Measurements from ENCODE around the gene TMUB2. TPM values are rescaled to one million over a fixed set of nuclear protein-coding genes. Genes with fewer than 3 reads are reported as not detected.

TMUB2 gene
- total and polyA plus RNA-seq, 9 donors = 33.6 to 53.2 (median 43.2) TPM

DNA sequence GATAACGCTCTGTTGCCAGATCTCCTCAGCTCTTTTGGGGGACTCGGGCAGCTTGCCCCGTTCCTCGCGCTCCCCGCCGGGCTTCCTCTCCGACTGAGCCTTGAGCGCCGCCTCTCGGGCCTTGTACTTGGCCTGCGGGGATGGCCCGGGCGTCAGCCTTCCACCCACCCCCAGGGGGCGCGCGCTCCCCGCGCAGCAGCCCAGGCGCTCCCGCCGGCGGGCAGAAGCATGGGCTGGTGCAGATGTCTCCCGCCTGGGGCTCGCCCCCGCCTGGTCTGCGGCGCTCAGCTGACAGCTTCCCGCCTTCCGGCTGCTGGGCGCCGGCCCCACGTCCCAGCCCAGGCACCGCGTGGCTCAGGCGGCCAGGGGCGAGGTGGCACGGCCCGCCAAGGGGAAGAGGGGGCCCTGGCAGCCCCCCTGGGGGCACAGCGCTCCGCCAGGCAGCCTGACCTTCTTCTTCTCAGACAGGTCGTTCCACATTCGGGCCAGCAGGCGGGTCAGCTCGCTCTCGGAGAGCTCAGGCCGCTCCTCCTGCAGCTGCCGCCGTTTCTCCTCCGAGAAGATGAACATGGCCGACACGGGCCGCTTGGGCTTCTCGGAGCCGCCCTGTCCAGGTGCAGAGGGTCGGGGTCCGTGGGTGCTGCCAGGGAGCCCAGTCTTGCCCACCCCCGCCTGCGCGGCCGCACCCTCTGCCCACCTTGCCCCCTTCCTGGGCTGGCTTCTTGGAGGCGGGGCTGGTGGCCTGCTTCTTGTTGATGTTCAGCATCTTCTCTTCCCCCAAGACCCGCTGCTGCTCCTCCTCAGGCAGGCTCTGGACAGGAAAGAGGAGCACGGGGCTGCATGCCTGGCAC, 23.8 kb downstream of the TMUB2 start:
- Histone ChIP-seq H3K27ac (ENCODE audit: low read length) (peak overlapping the region; percentile 62), H3K4me3 (ENCODE audit: low read length) (no peak overlapping the region), H3K9me3 (replicated peaks; ENCODE audit: control insufficient read depth, low read depth, low read length) (no peaks in the 10 kb centered on the region), H3K36me3 (ENCODE audit: control insufficient read depth, insufficient read depth, low read length) (peaks cover 84% of the 10 kb centered on the region), H3K27me3 (ENCODE audit: control insufficient read depth, insufficient read depth, low read length) (no peaks in the 10 kb centered on the region), H3K4me1 (ENCODE audit: control insufficient read depth, insufficient read depth, low read length) (peaks cover 28% of the 10 kb centered on the region)
- 24% methylated on average over 58 of the region's 64 CpGs for WGBS (ENCODE audit: insufficient coverage)
- DNase-seq = peak; percentile 90

DNA sequence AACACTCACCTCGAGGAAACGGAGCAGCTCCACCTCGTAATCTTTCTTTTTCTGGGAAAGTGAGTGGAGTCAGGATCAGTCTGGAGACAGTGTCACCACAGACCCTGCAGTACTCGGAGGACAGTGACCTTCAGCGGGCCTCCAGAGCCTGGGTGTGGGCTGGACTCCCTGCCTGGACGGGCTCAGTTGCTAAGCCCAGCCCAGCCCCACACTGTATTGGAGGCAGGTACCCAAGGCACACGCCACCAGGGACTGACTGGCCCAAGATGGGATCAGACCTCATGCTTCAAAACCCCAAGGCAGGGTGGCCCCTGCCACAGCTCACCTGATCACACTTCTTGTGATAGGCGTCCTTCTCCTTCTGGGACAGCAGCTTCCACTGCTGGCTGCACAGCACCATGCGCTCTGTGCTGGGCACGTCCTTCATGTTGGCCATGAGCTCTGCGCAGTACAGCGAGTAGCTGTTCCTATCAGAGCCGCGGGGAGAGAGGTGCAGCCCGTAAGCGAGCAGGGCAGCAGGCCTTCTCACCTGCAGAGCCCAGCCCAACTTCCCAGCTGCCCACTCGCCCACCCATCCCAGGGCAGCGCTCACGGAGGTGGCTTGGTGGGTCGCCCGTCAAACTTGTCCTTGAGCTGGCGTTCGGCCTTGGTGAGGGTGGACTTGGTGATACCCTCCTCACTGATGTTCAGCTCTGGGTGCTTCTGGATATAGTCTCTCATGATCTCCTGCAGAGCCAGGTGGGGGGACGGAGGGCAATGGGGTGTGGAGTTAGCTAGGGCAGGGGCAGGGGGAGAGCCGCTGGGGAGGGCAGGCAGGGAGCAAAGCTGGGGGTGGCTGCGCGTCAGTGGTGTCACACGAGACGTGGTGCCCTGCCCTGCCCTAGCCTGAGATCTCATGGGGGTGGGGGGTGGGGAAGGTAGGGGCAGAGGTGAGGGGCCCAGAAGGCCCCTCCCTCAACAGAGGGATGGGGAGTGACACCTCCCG, 24.8 kb downstream of the TMUB2 start:
- DNase-seq = no peak
- no peaks in the 10 kb centered on the region for H3K27me3 ChIP-seq (ENCODE audit: control insufficient read depth, insufficient read depth, low read length)
- H3K4me1 ChIP-seq (ENCODE audit: control insufficient read depth, insufficient read depth, low read length) = peaks cover 28% of the 10 kb centered on the region
- no peaks in the 10 kb centered on the region for H3K9me3 ChIP-seq (replicated peaks; ENCODE audit: control insufficient read depth, low read depth, low read length)
- no peak overlapping the region for H3K4me3 ChIP-seq (ENCODE audit: low read length)
- peaks cover 93% of the 10 kb centered on the region for H3K36me3 ChIP-seq (ENCODE audit: control insufficient read depth, insufficient read depth, low read length)
- 88% methylated on average over 25 of the region's 30 CpGs for WGBS (ENCODE audit: insufficient coverage)
- no peak overlapping the region for H3K27ac ChIP-seq (ENCODE audit: low read length)

DNA sequence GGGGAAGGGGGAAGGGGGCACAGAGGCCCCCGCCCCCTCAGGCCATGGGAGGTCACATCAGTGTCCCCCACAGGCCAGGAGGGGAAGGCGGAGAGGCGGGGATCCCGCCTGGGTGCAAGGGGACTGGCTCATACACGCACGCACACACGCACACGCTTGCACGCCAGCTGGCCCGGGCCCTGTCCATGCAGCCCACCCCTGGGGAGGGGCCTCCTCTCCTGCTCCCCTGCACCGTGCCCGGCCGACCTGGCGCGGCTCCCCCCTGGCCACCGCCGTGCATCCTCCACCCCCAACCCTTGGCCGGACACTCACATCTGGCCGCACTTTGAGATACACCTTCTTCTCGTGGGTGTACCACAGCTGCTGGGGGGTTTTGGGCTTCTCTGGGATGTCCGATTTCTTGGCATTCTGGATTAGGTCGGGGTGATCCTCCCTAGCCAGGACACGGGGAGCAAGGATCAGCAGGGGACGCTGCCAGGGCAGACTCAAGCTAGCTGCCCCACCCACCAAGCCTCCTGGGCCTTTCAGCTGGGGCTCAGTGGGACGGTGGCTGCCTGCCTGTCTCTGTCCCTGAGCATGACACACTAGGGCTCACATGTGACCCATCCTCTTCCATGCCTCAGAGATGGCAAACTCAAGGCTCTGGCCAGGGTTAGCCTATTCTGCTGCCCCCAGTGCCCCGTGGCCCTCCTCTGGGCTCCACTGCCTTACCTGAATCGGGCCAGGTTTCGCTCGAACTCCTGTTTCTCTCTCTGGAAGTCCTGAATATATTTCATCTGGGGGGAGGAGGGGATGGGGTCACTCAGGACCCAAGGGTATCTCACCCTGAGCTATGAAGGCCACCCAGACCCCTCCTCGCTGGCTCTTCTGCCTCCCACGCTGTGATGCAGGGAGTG, 26.0 kb downstream of the TMUB2 start:
- H3K4me1 ChIP-seq (ENCODE audit: control insufficient read depth, insufficient read depth, low read length) = peaks cover 39% of the 10 kb centered on the region
- WGBS (ENCODE audit: insufficient coverage) = 47% methylated on average over 20 of the region's 31 CpGs
- H3K27me3 ChIP-seq (ENCODE audit: control insufficient read depth, insufficient read depth, low read length) = no peaks in the 10 kb centered on the region
- H3K27ac ChIP-seq (ENCODE audit: low read length) = no peak overlapping the region
- H3K36me3 ChIP-seq (ENCODE audit: control insufficient read depth, insufficient read depth, low read length) = peaks cover 92% of the 10 kb centered on the region
- no peak overlapping the region for H3K4me3 ChIP-seq (ENCODE audit: low read length)
- DNase-seq = peak; percentile 20
- no peaks in the 10 kb centered on the region for H3K9me3 ChIP-seq (replicated peaks; ENCODE audit: control insufficient read depth, low read depth, low read length)

DNA sequence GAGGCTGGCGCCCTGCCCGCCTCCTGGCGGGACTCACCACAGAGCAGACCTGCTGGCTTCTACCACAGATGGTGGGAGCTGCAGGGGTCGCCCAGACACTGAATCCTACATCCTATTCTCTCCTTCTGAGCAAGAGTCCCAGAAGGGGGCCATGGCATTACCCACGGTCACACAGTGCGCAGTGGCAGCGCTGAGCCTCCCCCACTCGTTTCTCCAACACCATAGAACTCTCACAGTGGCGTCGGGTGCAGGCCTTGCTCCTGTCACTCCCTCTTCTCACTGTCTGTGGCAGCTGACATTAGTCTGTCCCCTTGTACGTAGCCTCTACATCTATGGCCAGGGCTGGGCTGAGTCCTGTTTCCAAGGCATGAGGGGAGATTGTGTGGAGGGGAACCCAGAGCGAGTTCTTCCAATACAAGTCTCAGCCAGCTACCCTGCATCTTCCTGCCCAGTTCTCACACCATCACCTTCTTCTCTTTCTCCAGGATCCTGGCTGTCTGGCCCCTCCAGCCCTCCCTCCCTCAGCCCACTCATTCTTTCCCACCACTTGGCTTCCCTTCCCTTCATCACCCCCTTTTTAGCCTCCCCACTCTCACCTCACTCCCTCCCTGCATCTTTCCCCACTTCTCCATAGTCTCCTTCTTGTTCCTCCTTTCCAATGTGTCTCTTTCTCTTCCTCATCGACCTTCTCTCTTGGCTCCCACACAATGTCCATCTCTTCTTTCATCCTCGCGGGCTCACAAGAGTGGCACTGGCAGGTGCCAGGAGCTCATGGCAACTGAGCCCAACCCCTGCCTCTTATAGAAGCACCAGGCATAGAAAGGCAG, 26.8 kb downstream of the TMUB2 start:
- H3K27me3 ChIP-seq (ENCODE audit: control insufficient read depth, insufficient read depth, low read length) = no peaks in the 10 kb centered on the region
- DNase-seq = peak; percentile 27
- peaks cover 87% of the 10 kb centered on the region for H3K36me3 ChIP-seq (ENCODE audit: control insufficient read depth, insufficient read depth, low read length)
- H3K9me3 ChIP-seq (replicated peaks; ENCODE audit: control insufficient read depth, low read depth, low read length) = no peaks in the 10 kb centered on the region
- no peak overlapping the region for H3K4me3 ChIP-seq (ENCODE audit: low read length)
- WGBS (ENCODE audit: insufficient coverage) = 72% methylated on average over 9 of the region's 15 CpGs
- H3K27ac ChIP-seq (ENCODE audit: low read length) = no peak overlapping the region
- peaks cover 45% of the 10 kb centered on the region for H3K4me1 ChIP-seq (ENCODE audit: control insufficient read depth, insufficient read depth, low read length)

DNA sequence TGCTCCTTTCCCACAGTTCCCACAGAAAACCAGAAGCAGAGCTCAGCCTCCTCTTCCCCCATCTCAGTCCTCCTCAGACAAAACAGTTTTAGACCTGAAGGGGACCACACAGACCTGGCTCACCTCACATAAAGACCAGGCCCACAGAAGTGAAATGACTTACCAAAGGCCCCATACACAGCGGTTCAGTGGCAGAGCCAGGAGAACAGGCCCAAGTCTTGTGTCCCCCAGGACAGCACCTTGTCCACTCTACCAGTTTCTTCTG, 27.4 kb downstream of the TMUB2 start:
- DNase-seq = no peak
- Histone ChIP-seq H3K4me1 (ENCODE audit: control insufficient read depth, insufficient read depth, low read length) (peaks cover 45% of the 10 kb centered on the region), H3K9me3 (replicated peaks; ENCODE audit: control insufficient read depth, low read depth, low read length) (no peaks in the 10 kb centered on the region), H3K27me3 (ENCODE audit: control insufficient read depth, insufficient read depth, low read length) (no peaks in the 10 kb centered on the region), H3K27ac (ENCODE audit: low read length) (peak overlapping the region; percentile 1), H3K4me3 (ENCODE audit: low read length) (no peak overlapping the region), H3K36me3 (ENCODE audit: control insufficient read depth, insufficient read depth, low read length) (peaks cover 82% of the 10 kb centered on the region)
- WGBS (ENCODE audit: insufficient coverage) = no CpG with 5 or more reads among the region's 1 CpG

DNA sequence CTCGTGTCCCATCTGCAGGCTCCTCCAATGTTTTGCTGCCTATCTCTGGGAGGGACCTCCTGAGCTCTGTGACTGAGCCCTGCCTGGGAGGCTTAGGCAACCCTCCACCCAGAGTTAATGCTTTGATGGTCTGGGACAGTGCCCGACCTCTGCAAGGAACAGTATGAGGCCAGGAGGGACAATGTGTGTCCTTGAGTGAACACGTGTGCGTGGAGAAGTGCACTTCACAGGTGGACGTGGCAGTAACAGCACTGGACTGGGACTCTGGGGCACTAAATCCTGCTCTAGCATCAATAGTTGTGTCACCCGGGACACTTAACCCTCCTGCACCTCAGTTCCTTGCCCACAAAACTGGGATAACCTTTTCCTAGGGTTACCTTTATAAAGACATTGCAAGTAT, 28.1 kb downstream of the TMUB2 start:
- no peaks in the 10 kb centered on the region for H3K9me3 ChIP-seq (replicated peaks; ENCODE audit: control insufficient read depth, low read depth, low read length)
- no peak overlapping the region for H3K27ac ChIP-seq (ENCODE audit: low read length)
- peaks cover 74% of the 10 kb centered on the region for H3K36me3 ChIP-seq (ENCODE audit: control insufficient read depth, insufficient read depth, low read length)
- peaks cover 44% of the 10 kb centered on the region for H3K4me1 ChIP-seq (ENCODE audit: control insufficient read depth, insufficient read depth, low read length)
- WGBS (ENCODE audit: insufficient coverage) = 95% methylated on average over 5 of the region's 6 CpGs
- no peaks in the 10 kb centered on the region for H3K27me3 ChIP-seq (ENCODE audit: control insufficient read depth, insufficient read depth, low read length)
- no peak overlapping the region for H3K4me3 ChIP-seq (ENCODE audit: low read length)
- no peak for DNase-seq

DNA sequence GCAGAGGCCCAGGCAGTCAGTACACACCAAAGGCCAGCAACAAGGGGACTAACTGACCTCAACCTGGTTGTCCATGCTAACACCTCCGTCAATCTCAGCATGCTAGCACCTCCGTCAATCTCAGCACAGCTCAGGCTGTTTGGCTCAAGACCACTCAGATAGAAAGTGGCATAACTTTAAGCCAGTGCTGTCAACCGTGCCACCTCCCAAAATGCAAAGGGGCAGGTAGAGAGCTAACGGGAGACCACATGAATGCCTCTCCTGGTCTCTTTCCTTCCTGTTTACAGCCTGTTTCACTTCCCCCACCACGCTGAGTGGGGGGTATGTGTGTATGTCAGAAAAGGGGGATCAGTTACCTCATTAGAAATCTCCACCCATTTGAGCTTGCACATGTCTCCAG, 29.4 kb downstream of the TMUB2 start:
- Histone ChIP-seq H3K4me3 (ENCODE audit: low read length) (no peak overlapping the region), H3K36me3 (ENCODE audit: control insufficient read depth, insufficient read depth, low read length) (peaks cover 65% of the 10 kb centered on the region), H3K4me1 (ENCODE audit: control insufficient read depth, insufficient read depth, low read length) (peaks cover 33% of the 10 kb centered on the region), H3K27ac (ENCODE audit: low read length) (no peak overlapping the region), H3K9me3 (replicated peaks; ENCODE audit: control insufficient read depth, low read depth, low read length) (no peaks in the 10 kb centered on the region), H3K27me3 (ENCODE audit: control insufficient read depth, insufficient read depth, low read length) (no peaks in the 10 kb centered on the region)
- DNase-seq = peak; percentile 7
- WGBS (ENCODE audit: insufficient coverage) = 75% methylated on average over 2 of the region's 5 CpGs

DNA sequence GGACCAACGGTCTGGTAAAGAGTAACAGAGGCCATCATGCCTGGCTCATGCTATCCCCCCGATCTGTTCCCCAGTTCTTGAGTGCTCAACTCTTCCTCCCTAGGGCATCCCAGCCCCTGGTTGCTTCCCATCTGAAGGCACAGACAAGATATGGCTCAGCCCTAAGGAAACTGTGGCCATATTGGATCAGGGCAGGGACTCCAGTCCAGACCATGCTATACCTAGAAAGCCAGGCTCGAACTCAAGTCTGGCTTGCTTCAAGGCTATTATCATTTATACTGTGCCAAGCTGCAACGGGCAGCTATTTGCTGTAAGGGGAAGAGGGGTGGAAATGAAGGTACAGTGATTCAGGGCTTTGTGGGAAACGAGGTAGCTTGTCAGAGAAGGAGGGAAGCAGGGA, 29.9 kb downstream of the TMUB2 start:
- Histone ChIP-seq H3K27me3 (ENCODE audit: control insufficient read depth, insufficient read depth, low read length) (no peaks in the 10 kb centered on the region), H3K4me1 (ENCODE audit: control insufficient read depth, insufficient read depth, low read length) (peaks cover 29% of the 10 kb centered on the region), H3K36me3 (ENCODE audit: control insufficient read depth, insufficient read depth, low read length) (peaks cover 60% of the 10 kb centered on the region), H3K27ac (ENCODE audit: low read length) (no peak overlapping the region), H3K4me3 (ENCODE audit: low read length) (no peak overlapping the region), H3K9me3 (replicated peaks; ENCODE audit: control insufficient read depth, low read depth, low read length) (no peaks in the 10 kb centered on the region)
- 81% methylated on average over 3 of the region's 5 CpGs for WGBS (ENCODE audit: insufficient coverage)
- DNase-seq = peak; percentile 3

DNA sequence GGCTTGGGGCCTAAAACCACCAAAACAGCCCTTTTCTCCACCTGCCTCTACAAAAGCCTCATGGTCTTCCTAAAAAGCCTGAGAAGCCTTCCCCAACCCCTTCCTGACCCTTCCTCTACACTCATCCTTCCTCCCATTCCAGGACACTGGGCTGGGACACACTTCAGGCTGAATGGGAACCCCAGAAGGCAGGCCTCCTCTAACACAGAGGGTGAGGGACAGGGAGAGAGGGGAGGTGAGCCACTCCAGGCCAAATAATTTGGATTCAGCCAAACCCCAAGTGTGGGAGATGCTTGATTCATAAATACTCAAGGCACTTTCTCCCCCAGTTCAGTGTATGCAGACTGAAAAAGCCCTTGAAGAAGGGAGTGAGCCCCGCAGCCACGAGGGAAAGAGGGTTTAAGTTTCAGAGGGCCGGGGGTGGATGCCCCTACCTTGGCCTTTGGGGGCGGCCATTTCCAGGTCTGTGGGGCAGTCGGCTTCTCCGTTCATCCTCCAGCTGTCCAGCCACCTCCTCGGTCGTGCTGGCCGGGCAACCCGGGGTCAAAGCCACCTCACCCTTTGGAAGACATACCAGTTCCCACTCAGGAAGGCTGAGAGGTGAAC, 31.1 kb downstream of the TMUB2 start:
- peak overlapping the region; percentile 76 for H3K27ac ChIP-seq (ENCODE audit: low read length)
- H3K36me3 ChIP-seq (ENCODE audit: control insufficient read depth, insufficient read depth, low read length) = peaks cover 52% of the 10 kb centered on the region

More for the DNA sequence above, 31.1 kb downstream of the TMUB2 start:
- H3K4me3 ChIP-seq (ENCODE audit: low read length) = peak overlapping the region; percentile 48
- WGBS (ENCODE audit: insufficient coverage) = 9% methylated on average over 6 of the region's 10 CpGs
- peaks cover 32% of the 10 kb centered on the region for H3K4me1 ChIP-seq (ENCODE audit: control insufficient read depth, insufficient read depth, low read length)
- no peaks in the 10 kb centered on the region for H3K27me3 ChIP-seq (ENCODE audit: control insufficient read depth, insufficient read depth, low read length)
- DNase-seq = no peak
- H3K9me3 ChIP-seq (replicated peaks; ENCODE audit: control insufficient read depth, low read depth, low read length) = no peaks in the 10 kb centered on the region
